HG03064 (cell line): ENCODE results near the gene MGST2.
"Not testable (repeated sequence)": the region's sequence is repeated elsewhere in the genome, so short reads cannot be mapped to it uniquely, and the experiment has no call there.

Experiments used
- ATAC-seq: cut with Tn5 transposase; IDR thresholded peaks from one replicate; pipeline ENCODE4 v1.9.1; 2021; ENCODE audit warnings: low read depth; ENCODE audit not compliant: unreplicated experiment

MGST2 gene

GRCh38 chr4:139698167-139698925 lies 32.7 kb downstream of the MGST2 start:
- not testable (repeated sequence) for ATAC-seq

GRCh38 chr4:139700568-139700967 lies 34.9 kb downstream of the MGST2 start:
- no peak for ATAC-seq

- ATAC-seq, result no peak
Observed at GRCh38 chr4:139704915-139705485, 39.4 kb downstream of the MGST2 start.

GRCh38 chr4:139709660-139710059 lies 44.0 kb downstream of the MGST2 start:
- no peak for ATAC-seq

GRCh38 chr4:139710073-139710472 lies 44.5 kb downstream of the MGST2 start:
- no peak for ATAC-seq

GRCh38 chr4:139711461-139711860 lies 45.8 kb downstream of the MGST2 start:
- ATAC-seq, result no peak

GRCh38 chr4:139712882-139713281 lies 47.3 kb downstream of the MGST2 start:
- ATAC-seq, result no peak

- ATAC-seq, result no peak
Observed at GRCh38 chr4:139715746-139716391, 50.2 kb downstream of the MGST2 start.

GRCh38 chr4:139718358-139718757 lies 52.7 kb downstream of the MGST2 start:
- no peak for ATAC-seq

- ATAC-seq, result no peak
Observed at GRCh38 chr4:139718833-139719232, 53.2 kb downstream of the MGST2 start.

GRCh38 chr4:139719381-139720101 lies 53.9 kb downstream of the MGST2 start:
- no peak for ATAC-seq

GRCh38 chr4:139720806-139721205 lies 55.2 kb downstream of the MGST2 start:
- no peak for ATAC-seq

- ATAC-seq, result no peak
Observed at GRCh38 chr4:139721789-139722188, 56.2 kb downstream of the MGST2 start.

GRCh38 chr4:139725236-139725635 lies 59.6 kb downstream of the MGST2 start:
- no peak for ATAC-seq

- ATAC-seq, result no peak
Observed at GRCh38 chr4:139726615-139727014, 61.0 kb downstream of the MGST2 start.

- ATAC-seq, result no peak
Observed at GRCh38 chr4:139728146-139728545, 62.5 kb downstream of the MGST2 start.

GRCh38 chr4:139728840-139729239 lies 63.2 kb downstream of the MGST2 start:
- no peak for ATAC-seq

- ATAC-seq, result no peak
Observed at GRCh38 chr4:139732991-139733570, 67.5 kb downstream of the MGST2 start.

GRCh38 chr4:139734201-139734874 lies 68.7 kb downstream of the MGST2 start:
- no peak for ATAC-seq

GRCh38 chr4:139734875-139735380 lies 69.3 kb downstream of the MGST2 start:
- ATAC-seq, result peak; percentile 79
